ENCODE data around the gene PIAS1.

PIAS1 gene

DNA sequence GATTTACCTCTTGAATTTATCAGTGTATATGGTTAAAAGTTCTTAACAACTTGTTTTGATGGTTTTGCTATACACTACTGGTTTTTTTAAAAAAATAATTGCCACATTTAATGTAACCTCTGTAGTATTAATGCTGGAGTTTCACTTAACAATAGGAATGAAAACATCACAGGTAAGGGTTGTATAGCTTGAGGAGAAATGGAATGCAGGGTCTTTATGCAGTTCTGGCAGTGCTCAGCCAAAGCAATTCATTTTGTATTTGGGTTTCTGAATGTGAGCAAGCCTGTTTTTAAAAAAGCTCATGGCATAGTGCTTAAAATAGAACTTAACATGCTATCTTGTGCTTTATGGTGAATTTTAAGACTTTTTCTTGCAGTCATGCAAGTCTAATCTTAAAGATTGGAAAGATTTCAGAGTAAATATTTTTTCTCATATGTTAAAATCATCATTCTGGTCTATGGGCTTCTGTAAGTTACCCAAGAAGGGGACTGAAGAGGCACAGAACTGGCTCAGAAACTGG lies 8.9 kb downstream of the PIAS1 start:
- DNase-seq (ENCODE audit: low spot score), result no peak

GRCh38 chr15:68063606-68064005 lies 9.5 kb downstream of the PIAS1 start:
- DNase-seq (ENCODE audit: low spot score), result no peak

GRCh38 chr15:68073576-68074288 lies 19.6 kb downstream of the PIAS1 start:
- DNase-seq (ENCODE audit: low spot score), result no peak

DNA sequence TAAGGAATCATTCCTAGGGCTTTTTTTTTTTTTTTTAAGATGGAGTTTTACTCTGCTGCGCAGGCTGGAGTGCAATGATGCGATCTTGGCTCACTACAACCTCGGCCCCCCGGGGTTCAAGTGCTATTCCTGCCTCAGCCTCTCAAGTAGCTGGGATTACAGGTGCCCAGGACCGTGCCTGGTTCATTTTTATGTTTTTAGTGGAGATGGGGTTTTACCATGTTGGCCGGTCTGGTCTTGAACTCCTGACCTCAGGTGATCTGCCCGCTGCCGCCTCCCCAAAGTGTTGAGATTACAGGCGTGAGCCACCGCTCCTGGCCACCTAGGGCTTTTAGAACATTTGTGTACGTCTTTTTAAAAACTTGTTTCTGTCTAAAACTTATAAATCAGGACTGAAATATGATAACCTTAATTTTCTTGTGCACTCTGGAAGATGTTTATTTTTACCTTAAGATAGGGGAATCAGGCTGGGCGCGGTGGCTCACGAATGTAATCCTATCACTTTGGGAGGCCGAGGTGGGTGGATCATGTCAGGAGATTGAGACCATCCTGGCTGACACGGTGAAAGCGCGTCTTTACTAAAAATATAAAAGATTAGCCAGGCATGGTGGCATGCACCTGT lies 21.8 kb downstream of the PIAS1 start:
- no peak for DNase-seq (ENCODE audit: low spot score)

DNA sequence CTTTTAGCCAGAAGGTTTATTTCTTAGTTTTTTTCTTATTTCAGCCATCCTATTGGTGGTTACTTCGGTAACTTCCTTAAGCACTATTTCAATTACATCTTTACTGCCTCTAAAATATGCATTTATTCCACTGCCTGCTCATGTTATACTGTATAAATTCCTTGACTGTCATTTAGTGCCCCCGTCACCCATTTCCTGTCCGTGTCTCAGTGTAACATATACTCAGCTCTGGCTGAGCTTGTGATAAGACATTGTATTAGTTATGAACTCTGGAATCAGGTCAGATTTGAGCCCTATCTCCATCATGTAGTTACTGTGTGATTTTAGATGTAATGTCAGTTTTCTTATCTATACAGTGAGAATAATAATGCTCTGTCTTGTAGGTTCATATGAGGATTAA lies 24.2 kb downstream of the PIAS1 start:
- DNase-seq (ENCODE audit: low spot score), result no peak

DNA sequence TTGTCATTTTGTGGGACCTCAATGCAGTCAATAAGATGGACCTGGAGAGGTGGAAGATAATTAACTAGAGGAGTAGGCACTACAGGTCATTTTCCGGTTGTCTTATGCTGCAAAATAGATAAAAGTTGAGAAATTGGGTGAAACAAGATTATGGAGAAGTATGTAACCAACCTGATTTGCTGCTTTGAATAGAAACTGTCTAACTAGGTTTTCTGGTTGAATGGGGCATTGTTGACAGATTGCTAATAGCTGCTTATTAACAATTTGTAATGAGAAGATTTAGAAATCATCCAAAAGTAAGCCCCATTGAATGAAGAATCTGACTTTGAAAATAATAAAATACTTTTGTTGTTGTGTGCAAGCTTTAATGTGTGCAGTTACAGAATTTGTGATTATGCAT lies 26.2 kb downstream of the PIAS1 start:
- DNase-seq (ENCODE audit: low spot score), result no peak

DNA sequence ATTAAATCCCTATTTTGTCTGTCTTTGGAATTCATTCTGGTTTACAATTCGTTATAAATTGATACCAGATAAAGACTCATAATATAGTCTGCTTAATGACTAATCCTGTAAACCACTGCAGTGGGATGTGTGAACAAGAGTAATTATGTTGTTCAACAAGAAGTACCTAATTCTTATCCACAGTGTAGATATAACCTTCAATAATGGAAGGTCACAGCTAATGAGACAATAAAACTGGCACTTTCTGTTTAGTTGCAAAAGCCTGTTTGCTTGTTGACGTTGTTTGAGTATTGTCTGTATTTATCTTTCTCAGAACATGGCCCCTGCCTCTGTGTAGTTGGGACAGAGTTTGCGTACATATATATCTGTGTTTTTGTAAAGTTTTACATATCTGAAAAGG lies 26.7 kb downstream of the PIAS1 start:
- DNase-seq (ENCODE audit: low spot score), result no peak

DNA sequence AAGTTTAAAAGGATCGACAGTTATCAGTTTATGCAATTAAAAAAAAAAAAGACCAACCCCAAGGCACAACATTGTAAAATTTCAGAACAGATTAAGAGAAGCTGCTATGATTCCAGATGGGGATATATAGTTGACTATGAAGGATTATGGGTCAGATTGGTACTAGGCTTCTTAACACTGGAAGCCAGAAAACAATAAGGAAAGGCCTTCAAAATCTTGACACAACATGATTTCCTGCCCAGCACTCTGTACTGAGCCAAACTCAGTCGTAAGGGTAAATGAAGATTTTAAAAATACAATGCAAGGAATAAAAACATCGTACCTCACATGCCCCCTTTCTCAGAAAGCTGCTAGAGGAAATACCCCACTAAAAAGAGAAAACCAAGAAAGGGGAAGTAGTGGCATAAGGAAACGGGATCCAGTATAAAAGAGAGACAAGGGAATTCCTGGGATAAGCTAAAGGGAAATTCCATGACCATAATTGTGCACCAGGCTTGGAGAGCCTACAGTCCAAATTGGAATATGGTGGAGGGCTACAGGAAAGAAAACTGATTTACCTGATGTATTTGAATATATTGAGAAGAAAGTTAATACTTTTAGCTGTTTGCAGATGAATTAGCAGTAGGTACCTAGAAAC lies 27.9 kb downstream of the PIAS1 start:
- DNase-seq (ENCODE audit: low spot score), result no peak

DNA sequence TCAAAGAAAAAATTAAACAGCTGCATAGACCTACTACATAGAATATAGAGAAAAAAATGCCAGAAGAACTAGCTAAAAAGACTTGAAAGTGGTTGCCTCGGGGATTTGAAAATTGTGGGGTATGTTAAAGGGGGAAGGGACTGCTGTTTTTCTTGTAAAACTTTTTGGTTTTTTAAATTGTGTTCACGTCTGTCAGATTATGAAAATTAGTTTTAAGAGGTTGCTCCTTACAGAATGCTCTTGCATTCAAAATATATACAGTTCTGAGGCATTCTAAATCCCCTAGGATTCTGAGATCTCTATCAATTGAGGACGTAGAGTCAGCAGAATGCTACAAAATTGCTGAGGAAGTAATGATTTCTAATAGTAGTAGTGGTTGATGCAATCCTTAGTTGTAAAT lies 28.6 kb downstream of the PIAS1 start:
- no peak for DNase-seq (ENCODE audit: low spot score)

DNA sequence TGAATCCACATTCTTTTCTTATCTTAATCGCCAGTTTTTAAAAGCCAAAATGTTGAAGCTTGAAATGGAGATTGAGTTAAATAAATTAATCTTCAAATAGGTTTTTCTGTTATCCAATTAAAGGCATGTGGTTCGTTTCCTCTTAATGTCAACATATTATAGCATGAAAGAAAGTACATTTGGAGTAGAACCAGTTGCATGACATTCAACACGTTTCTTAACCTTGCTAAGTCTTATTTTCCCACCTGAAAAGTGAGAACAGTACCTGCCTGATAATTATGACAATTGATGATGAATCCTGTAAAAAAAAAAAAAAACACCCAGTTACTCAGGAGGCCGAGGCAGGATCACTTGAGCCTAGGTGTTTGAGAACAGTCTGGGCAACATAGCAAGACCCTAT lies 29.3 kb downstream of the PIAS1 start:
- no peak for DNase-seq (ENCODE audit: low spot score)

- no peak for DNase-seq (ENCODE audit: low spot score)
Measured at GRCh38 chr15:68085052-68085451, 30.9 kb downstream of the PIAS1 start.

GRCh38 chr15:68091743-68092142 lies 37.6 kb downstream of the PIAS1 start:
- DNase-seq (ENCODE audit: low spot score), result no peak

- DNase-seq (ENCODE audit: low spot score), result no peak
Measured at GRCh38 chr15:68096099-68096498, 42.0 kb downstream of the PIAS1 start.

- no peak for DNase-seq (ENCODE audit: low spot score)
Measured at GRCh38 chr15:68097029-68097428, 42.9 kb downstream of the PIAS1 start.

GRCh38 chr15:68098465-68098864 lies 44.4 kb downstream of the PIAS1 start:
- DNase-seq (ENCODE audit: low spot score), result no peak

DNA sequence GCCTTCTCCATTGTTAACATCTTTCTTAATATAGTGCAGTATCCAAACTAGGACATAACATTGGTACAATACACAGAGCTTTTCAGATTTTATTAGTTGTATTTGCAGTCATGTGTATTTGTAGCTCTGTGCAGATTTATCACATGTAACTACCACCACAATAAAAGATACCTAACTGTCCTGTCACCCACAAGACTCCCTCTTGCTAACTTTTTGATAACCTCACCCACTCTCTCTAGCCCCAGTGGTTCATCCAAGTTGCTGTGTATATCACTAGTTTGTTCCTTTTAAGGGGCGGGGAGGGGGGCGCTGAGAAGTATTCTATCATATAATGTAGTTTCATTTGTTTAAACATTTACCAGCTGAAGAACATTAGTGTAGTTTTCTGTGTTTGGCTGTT lies 46.1 kb downstream of the PIAS1 start:
- DNase-seq (ENCODE audit: low spot score), result no peak

- no peak for DNase-seq (ENCODE audit: low spot score)
Measured at GRCh38 chr15:68103603-68104002, 49.5 kb downstream of the PIAS1 start.

GRCh38 chr15:68106656-68107055 lies 52.5 kb downstream of the PIAS1 start:
- peak; percentile 26 for DNase-seq (ENCODE audit: low spot score)

GRCh38 chr15:68107142-68107541 lies 53.0 kb downstream of the PIAS1 start:
- no peak for DNase-seq (ENCODE audit: low spot score)

- DNase-seq (ENCODE audit: low spot score), result no peak
Measured at GRCh38 chr15:68112706-68113105, 58.6 kb downstream of the PIAS1 start.

- DNase-seq (ENCODE audit: low spot score), result peak; percentile 6
Measured at GRCh38 chr15:68113273-68113672, 59.2 kb downstream of the PIAS1 start.

- no peak for DNase-seq (ENCODE audit: low spot score)
Measured at GRCh38 chr15:68113751-68114150, 59.6 kb downstream of the PIAS1 start.

DNA sequence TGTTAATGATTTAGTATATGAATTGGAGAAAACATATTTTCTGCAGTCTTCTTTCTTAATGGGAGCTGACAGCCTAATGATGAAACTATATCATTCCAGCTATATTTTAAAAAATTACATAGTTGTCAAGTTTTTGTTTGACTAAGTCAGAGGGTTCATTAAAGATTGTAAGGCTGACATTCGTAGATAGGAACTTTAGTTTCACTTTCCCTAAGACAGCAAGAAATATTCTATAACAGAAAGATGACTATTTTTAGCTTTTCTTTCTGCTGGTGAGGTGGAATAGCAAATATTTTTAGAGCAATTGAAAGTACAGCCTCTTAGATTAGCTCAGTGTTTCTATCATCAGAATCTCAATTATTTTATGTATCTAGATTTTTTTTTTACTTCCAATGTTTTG lies 60.2 kb downstream of the PIAS1 start:
- DNase-seq (ENCODE audit: low spot score), result peak; percentile 9
